ENCODE results near the gene EMC8.

EMC8 gene

GRCh38 chr16:85735225-85735635, 64.1 kb downstream of the EMC8 start:
- H3K27ac ChIP-seq (ENCODE audit: low read length): no peak overlapping the region
- no peak overlapping the region for H3K4me3 ChIP-seq (ENCODE audit: low read length)
- H3K4me1 ChIP-seq (ENCODE audit: low read length): no peaks in the 10 kb centered on the region
- no peaks in the 10 kb centered on the region for H4K20me1 ChIP-seq (ENCODE audit: insufficient read depth, low read length)
- no peak overlapping the region for H2AFZ ChIP-seq (ENCODE audit: low read depth, low read length)
- H3K36me3 ChIP-seq (replicated peaks; ENCODE audit: low read depth, low read length): no peaks in the 10 kb centered on the region
- no peaks in the 10 kb centered on the region for H3K79me2 ChIP-seq (ENCODE audit: low read length)
- H3K9ac ChIP-seq (ENCODE audit: low read length): no peak overlapping the region
- H3K27me3 ChIP-seq (ENCODE audit: low read depth, low read length): peaks cover 10% of the 10 kb centered on the region; the same call in 1 of the 2 replicates
- H3K4me2 ChIP-seq (ENCODE audit: low read length): no peak overlapping the region
- TF ChIP-seq EZH2phosphoT487 (IDR thresholded peaks at IDR 0.05; ENCODE audit: low read depth): no peak
- TF ChIP-seq, protein P1, sequence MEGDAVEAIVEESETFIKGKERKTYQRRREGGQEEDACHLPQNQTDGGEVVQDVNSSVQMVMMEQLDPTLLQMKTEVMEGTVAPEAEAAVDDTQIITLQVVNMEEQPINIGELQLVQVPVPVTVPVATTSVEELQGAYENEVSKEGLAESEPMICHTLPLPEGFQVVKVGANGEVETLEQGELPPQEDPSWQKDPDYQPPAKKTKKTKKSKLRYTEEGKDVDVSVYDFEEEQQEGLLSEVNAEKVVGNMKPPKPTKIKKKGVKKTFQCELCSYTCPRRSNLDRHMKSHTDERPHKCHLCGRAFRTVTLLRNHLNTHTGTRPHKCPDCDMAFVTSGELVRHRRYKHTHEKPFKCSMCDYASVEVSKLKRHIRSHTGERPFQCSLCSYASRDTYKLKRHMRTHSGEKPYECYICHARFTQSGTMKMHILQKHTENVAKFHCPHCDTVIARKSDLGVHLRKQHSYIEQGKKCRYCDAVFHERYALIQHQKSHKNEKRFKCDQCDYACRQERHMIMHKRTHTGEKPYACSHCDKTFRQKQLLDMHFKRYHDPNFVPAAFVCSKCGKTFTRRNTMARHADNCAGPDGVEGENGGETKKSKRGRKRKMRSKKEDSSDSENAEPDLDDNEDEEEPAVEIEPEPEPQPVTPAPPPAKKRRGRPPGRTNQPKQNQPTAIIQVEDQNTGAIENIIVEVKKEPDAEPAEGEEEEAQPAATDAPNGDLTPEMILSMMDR (IDR thresholded peaks at IDR 0.05; ENCODE audit: low read depth, low read length): no peak
- H3K9me3 ChIP-seq (ENCODE audit: insufficient read depth, low read length): no peaks in the 10 kb centered on the region

- Histone ChIP-seq H4K20me1 (ENCODE audit: insufficient read depth, low read length) (no peaks in the 10 kb centered on the region), H3K36me3 (replicated peaks; ENCODE audit: low read depth, low read length) (no peaks in the 10 kb centered on the region), H3K27me3 (ENCODE audit: low read depth, low read length) (peaks cover 15% of the 10 kb centered on the region), H3K79me2 (ENCODE audit: low read length) (no peaks in the 10 kb centered on the region), H2AFZ (ENCODE audit: low read depth, low read length) (no peak overlapping the region), H3K9ac (ENCODE audit: low read length) (no peak overlapping the region), H3K4me1 (ENCODE audit: low read length) (no peaks in the 10 kb centered on the region), H3K4me3 (ENCODE audit: low read length) (no peak overlapping the region), H3K9me3 (ENCODE audit: insufficient read depth, low read length) (no peaks in the 10 kb centered on the region), H3K27ac (ENCODE audit: low read length) (no peak overlapping the region), H3K4me2 (ENCODE audit: low read length) (no peak overlapping the region)
- TF ChIP-seq, protein P1 (IDR thresholded peaks at IDR 0.05; ENCODE audit: low read depth, low read length): no peak
- TF ChIP-seq EZH2phosphoT487 (IDR thresholded peaks at IDR 0.05; ENCODE audit: low read depth): no peak
Measured at GRCh38 chr16:85734311-85735017, 64.9 kb downstream of the EMC8 start.

DNA sequence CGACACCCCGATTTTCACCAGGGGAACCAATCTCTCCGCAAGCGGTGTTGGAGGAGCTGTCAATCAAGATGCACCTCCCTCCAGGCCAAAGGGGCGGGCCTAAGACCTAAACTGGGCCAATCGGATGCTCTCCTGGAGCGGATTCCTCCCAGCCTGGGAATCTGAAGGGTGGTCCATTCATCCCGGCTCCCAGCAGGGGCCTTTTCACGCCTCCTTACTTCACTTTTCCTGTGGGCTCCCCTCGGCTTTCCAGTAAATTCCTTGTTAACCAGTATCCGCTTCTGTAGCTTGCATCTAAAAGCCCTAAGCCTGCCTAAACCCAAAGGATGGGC, 65.5 kb downstream of the EMC8 start:
- Histone ChIP-seq H3K9ac (ENCODE audit: low read length) (no peak overlapping the region), H3K36me3 (replicated peaks; ENCODE audit: low read depth, low read length) (no peaks in the 10 kb centered on the region), H3K4me2 (ENCODE audit: low read length) (no peak overlapping the region), H3K79me2 (ENCODE audit: low read length) (no peaks in the 10 kb centered on the region), H4K20me1 (ENCODE audit: insufficient read depth, low read length) (no peaks in the 10 kb centered on the region), H3K27ac (ENCODE audit: low read length) (no peak overlapping the region), H3K4me1 (ENCODE audit: low read length) (no peaks in the 10 kb centered on the region), H3K4me3 (ENCODE audit: low read length) (no peak overlapping the region), H3K27me3 (ENCODE audit: low read depth, low read length) (peaks cover 21% of the 10 kb centered on the region), H3K9me3 (ENCODE audit: insufficient read depth, low read length) (no peaks in the 10 kb centered on the region), H2AFZ (ENCODE audit: low read depth, low read length) (no peak overlapping the region)
- TF ChIP-seq EZH2phosphoT487 (IDR thresholded peaks at IDR 0.05; ENCODE audit: low read depth): no peak
- TF ChIP-seq, protein P1 (IDR thresholded peaks at IDR 0.05; ENCODE audit: low read depth, low read length): no peak

DNA sequence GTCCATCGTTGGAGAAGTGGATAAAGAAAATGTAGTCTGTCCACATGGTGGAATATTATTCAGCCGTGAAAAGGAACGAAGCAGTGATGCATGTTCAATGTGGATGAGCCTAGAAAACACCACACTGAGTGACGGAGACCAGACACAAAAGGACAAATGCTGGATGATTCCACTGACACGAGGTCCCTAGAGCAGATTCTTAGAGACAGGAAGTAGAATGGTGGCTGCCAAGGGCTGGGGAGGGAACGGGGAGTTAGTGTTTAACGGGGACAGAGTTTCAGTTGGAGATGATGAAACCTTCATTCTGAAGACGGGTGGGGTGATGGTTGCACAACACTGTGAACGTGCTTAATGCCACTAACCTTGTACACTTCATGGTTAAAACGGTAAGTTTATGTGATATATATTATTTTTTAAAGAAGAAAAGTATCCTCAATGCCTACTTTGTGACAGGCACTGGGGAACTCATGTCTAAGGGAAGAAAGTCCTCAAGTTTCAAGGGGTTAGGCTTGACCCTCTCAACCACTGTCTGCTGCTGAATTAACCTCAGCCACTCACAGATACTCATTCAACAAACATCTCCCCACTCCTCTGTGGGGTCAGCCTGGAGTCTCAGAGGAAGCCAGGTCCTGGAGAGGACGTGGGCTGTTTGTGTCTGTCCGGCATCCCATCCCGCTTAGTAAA, 66.0 kb downstream of the EMC8 start:
- Histone ChIP-seq H3K4me1 (ENCODE audit: low read length) (no peaks in the 10 kb centered on the region), H3K9ac (ENCODE audit: low read length) (no peak overlapping the region), H3K9me3 (ENCODE audit: insufficient read depth, low read length) (no peaks in the 10 kb centered on the region), H4K20me1 (ENCODE audit: insufficient read depth, low read length) (no peaks in the 10 kb centered on the region), H3K79me2 (ENCODE audit: low read length) (no peaks in the 10 kb centered on the region), H3K36me3 (replicated peaks; ENCODE audit: low read depth, low read length) (no peaks in the 10 kb centered on the region), H2AFZ (ENCODE audit: low read depth, low read length) (no peak overlapping the region), H3K4me2 (ENCODE audit: low read length) (no peak overlapping the region), H3K4me3 (ENCODE audit: low read length) (no peak overlapping the region), H3K27ac (ENCODE audit: low read length) (no peak overlapping the region), H3K27me3 (ENCODE audit: low read depth, low read length) (peaks cover 24% of the 10 kb centered on the region)
- TF ChIP-seq EZH2phosphoT487 (IDR thresholded peaks at IDR 0.05; ENCODE audit: low read depth): no peak
- TF ChIP-seq, protein P1 (IDR thresholded peaks at IDR 0.05; ENCODE audit: low read depth, low read length): no peak

All from OCI-LY3 (cell line).